ENCODE measurements around the gene CARS2. TPM values are rescaled to one million over a fixed set of nuclear protein-coding genes. Genes with fewer than 3 reads are reported as not detected.
A peak's percentile ranks its signal among the peaks of the same experiment; 100 is the strongest.

The CARS2 gene
- total RNA-seq, 4 donors from 2014 or later = 50.6 to 123 (median 97.7) TPM

- H3K4me3 ChIP-seq = no peak overlapping the region
- H3K36me3 ChIP-seq = peaks cover 0 to 70% (median 0%) of the 10 kb centered on the region in 3 donors
- H3K27me3 ChIP-seq = no peaks in the 10 kb centered on the region
- no peaks in the 10 kb centered on the region for H3K9me3 ChIP-seq
- DNase-seq = no peak
- H3K4me1 ChIP-seq = peaks cover 0 to 19% (median 0%) of the 10 kb centered on the region in 4 donors
- TF ChIP-seq POLR2A (IDR thresholded peaks at IDR 0.05) (no peak), CTCF (IDR thresholded peaks at IDR 0.05) (no peak)
- no peak overlapping the region for H3K27ac ChIP-seq
These were observed 63.5 kb downstream of the CARS2 start for GRCh38 chr13:110642291-110642981.

- no peaks in the 10 kb centered on the region for H3K27me3 ChIP-seq
- H3K9me3 ChIP-seq = no peaks in the 10 kb centered on the region
- TF ChIP-seq POLR2A (IDR thresholded peaks at IDR 0.05) = no peak
- no peak for TF ChIP-seq CTCF (IDR thresholded peaks at IDR 0.05)
- H3K4me3 ChIP-seq = no peak overlapping the region
- DNase-seq = no peak
- H3K36me3 ChIP-seq = peaks cover 0 to 78% (median 2%) of the 10 kb centered on the region in 3 donors
- H3K4me1 ChIP-seq = peaks cover 0 to 19% (median 0%) of the 10 kb centered on the region in 4 donors
- H3K27ac ChIP-seq = peak overlapping the region in 1 of 4 donors; percentile 45
These were observed 64.6 kb downstream of the CARS2 start for GRCh38 chr13:110641055-110642015.

GRCh38 chr13:110640591-110641029, 65.3 kb downstream of the CARS2 start:
- Histone ChIP-seq H3K4me3 (no peak overlapping the region), H3K4me1 (peaks cover 0 to 19% (median 0%) of the 10 kb centered on the region in 4 donors), H3K9me3 (no peaks in the 10 kb centered on the region), H3K36me3 (peaks cover 0 to 85% (median 3%) of the 10 kb centered on the region in 3 donors), H3K27me3 (no peaks in the 10 kb centered on the region), H3K27ac (peak overlapping the region in 2 of 4 donors; percentile 30 to 32)
- no peak for DNase-seq
- TF ChIP-seq POLR2A (IDR thresholded peaks at IDR 0.05) (no peak), CTCF (IDR thresholded peaks at IDR 0.05) (no peak)

GRCh38 chr13:110639935-110640334, 66.0 kb downstream of the CARS2 start:
- Histone ChIP-seq H3K36me3 (peaks cover 0 to 92% (median 3%) of the 10 kb centered on the region in 3 donors), H3K9me3 (no peaks in the 10 kb centered on the region), H3K27ac (peak overlapping the region in 1 of 4 donors; percentile 30), H3K27me3 (no peaks in the 10 kb centered on the region), H3K4me1 (peaks cover 0 to 16% (median 0%) of the 10 kb centered on the region in 4 donors), H3K4me3 (no peak overlapping the region)
- TF ChIP-seq POLR2A (IDR thresholded peaks at IDR 0.05) = no peak
- no peak for TF ChIP-seq CTCF (IDR thresholded peaks at IDR 0.05)
- DNase-seq = no peak

All from Peyer's patch (tissue), 4 donors.